GM12878 (cell line): ENCODE results near the gene KATNIP. TPM values are rescaled to one million over a fixed set of nuclear protein-coding genes. Genes with fewer than 3 reads are reported as not detected.

ENCODE experiments used
- ATAC-seq: fragments of 200-7000 bp; cut with Tn5 transposase; 3 replicates; pipeline ENCODE4 v1.9.1; 2020; ENCODE audit warnings: mild to moderate bottlenecking, moderate library complexity
- BruUV-seq: library from RNA; stranded (reverse); fragments of 400-500 nt; replicated peaks from 2 replicates; lab custom pipeline; 2021; lab: Mats Ljungman, UMichigan
- CTCF ChIA-PET: fragments of 300-600 bp; sonication (Branson Sonifier 250); formaldehyde crosslinking; extraction: SDS; loops from one replicate; lab custom pipeline; 2021; ENCODE audit warnings: inconsistent platforms; lab: Yijun Ruan, JAX
- POLR2A ChIA-PET: fragments of 350-600 bp; formaldehyde crosslinking; extraction: SDS; loops from one replicate; lab custom pipeline; 2021; ENCODE audit warnings: inconsistent platforms; lab: Charles Lee
- RAD21 ChIA-PET: fragments of 300-600 bp; sonication (Branson Sonifier 250); formaldehyde crosslinking; loops from one replicate; lab custom pipeline; 2023; ENCODE audit warnings: antibody characterized with exemption; ENCODE audit not compliant: unreplicated experiment; lab: Charles Lee
- SMC1A ChIA-PET: fragments of 300-600 bp; sonication (Branson Sonifier 250); formaldehyde crosslinking; loops from one replicate; lab custom pipeline; 2023; ENCODE audit not compliant: unreplicated experiment, uncharacterized antibody; lab: Charles Lee
- DNase-seq: peaks from one replicate; pipeline ENCODE4 v3.0.0-alpha.2; 2011; ENCODE audit warnings: low read depth, low spot score
- FAIRE-seq: peaks from 3 replicates; lab custom pipeline; 2011; peaks lifted over from hg19 to GRCh38; lab: Jason Lieb, UNC
- H2AFZ ChIP-seq: 2 replicates; pipeline ENCODE4 v1.6.0; 2011; ENCODE audit warnings: low read depth, low read length, control low read depth; ENCODE audit not compliant: control insufficient read depth
- H3K27ac ChIP-seq: 2 replicates; pipeline ENCODE4 v1.5.1; 2011; ENCODE audit warnings: control low read depth; ENCODE audit not compliant: control insufficient read depth, insufficient read depth
- H3K27me3 ChIP-seq, 2 experiments: replicated peaks in 1 of 2; 2 replicates each; pipeline versions ENCODE4 v1.6.0 to v1.6.1; 2011; ENCODE audit warnings: low read length in 1 of 2; ENCODE audit not compliant: control insufficient read depth in 2 of 2, insufficient read depth in 2 of 2
- H3K36me3 ChIP-seq, 2 experiments: 2 replicates each; pipeline ENCODE4 v1.5.1; 2011; ENCODE audit warnings: low read length in 1 of 2; ENCODE audit not compliant: control insufficient read depth in 2 of 2, insufficient read depth in 2 of 2
- H3K4me1 ChIP-seq: 2 replicates; pipeline ENCODE4 v1.6.1; 2011; ENCODE audit warnings: mild to moderate bottlenecking, low read length, moderate library complexity, mixed read lengths; ENCODE audit not compliant: control insufficient read depth, insufficient read depth
- H3K4me2 ChIP-seq: 2 replicates; pipeline ENCODE4 v1.6.0; 2011; ENCODE audit warnings: control low read depth; ENCODE audit not compliant: control insufficient read depth, insufficient read depth
- H3K4me3 ChIP-seq: fragments of 200-600 bp; sonication (generic); 2 replicates; pipeline ENCODE4 v1.5.1; 2016
- H3K79me2 ChIP-seq: 2 replicates; pipeline ENCODE4 v1.6.0; 2011; ENCODE audit warnings: low read length; ENCODE audit not compliant: control insufficient read depth, insufficient read depth
- H3K9ac ChIP-seq: 2 replicates; pipeline ENCODE4 v1.8.0; 2011; ENCODE audit warnings: low read length, control low read depth, mixed read lengths; ENCODE audit not compliant: control insufficient read depth, insufficient read depth
- H3K9me3 ChIP-seq: replicated peaks from 3 replicates; pipeline ENCODE4 v1.5.1; 2011; ENCODE audit warnings: mild to moderate bottlenecking, low read length; ENCODE audit not compliant: control insufficient read depth, insufficient read depth
- H4K20me1 ChIP-seq: 2 replicates; pipeline ENCODE4 v1.6.0; 2011; ENCODE audit not compliant: control insufficient read depth, insufficient read depth
- CUX1 ChIP-seq: IDR thresholded peaks from 2 replicates; pipeline ENCODE4 v1.6.1; 2012; ENCODE audit warnings: improper control_type of control experiment, low read depth, low read length; ENCODE audit not compliant: insufficient replicate concordance
- NFXL1 ChIP-seq: fragments of 450-650 bp; IDR thresholded peaks from 2 replicates; pipeline ENCODE4 v1.6.1; 2017; ENCODE audit warnings: antibody characterized with exemption, mild to moderate bottlenecking, borderline replicate concordance
- SPI1 ChIP-seq: IDR thresholded peaks from 2 replicates; pipeline ENCODE4 v1.6.1; 2011; ENCODE audit warnings: low read depth, mild to moderate bottlenecking, low read length, moderate library complexity, borderline replicate concordance; ENCODE audit not compliant: insufficient read depth
- YBX1 ChIP-seq: fragments of 450-650 bp; IDR thresholded peaks from 2 replicates; pipeline ENCODE4 v1.6.1; 2016; ENCODE audit warnings: antibody characterized with exemption
- WGBS: methylation state at CpG from one replicate; pipeline ENCODE4 v1.1.6; 2016; ENCODE audit warnings: low lambda C conversion rate; ENCODE audit not compliant: insufficient replicate concordance, insufficient coverage; ENCODE audit errors: missing lambda C conversion rate; 5-methylcytosine and 5-hydroxymethylcytosine counted together
- in situ Hi-C: fragments of 300-500 bp; cut with MboI; formaldehyde crosslinking; loops from 9 replicates; pipeline ENCODE4 v1.14.3; 2018; ENCODE audit warnings: mixed read lengths
- intact Hi-C: fragments of 100-400 bp; cut with micrococcal nuclease; formaldehyde crosslinking; loops from one replicate; pipeline ENCODE4 v1.14.2; 2022; ENCODE audit not compliant: unreplicated experiment
- polyA plus RNA-seq, 11 experiments: library from polyadenylated mRNA; depleted of rRNA in 4 of 11; unstranded in 6 of 11; stranded (reverse) in 5 of 11; fragments of >200 nt; fragmentation: Nextera tagmentation in 4 of 11; fragmentation: Illumina TruSeq in 1 of 11; extraction: Ambion mirVana in 4 of 11; extraction: Trizol in 1 of 11; gene quantifications; 1 replicate in 1 of 11; 2 replicates in 10 of 11; pipeline versions ENCODE4 v1.2.1 to v1.2.3, GENCODE V29; 2011 to 2016; ENCODE audit warnings: inconsistent platforms in 2 of 11, missing spikeins in 2 of 11, low read depth in 1 of 11
- total RNA-seq, 4 experiments: library from RNA; depleted of rRNA in 3 of 4; stranded (reverse); fragments of >200 nt in 3 of 4; fragmentation: Illumina TruSeq in 1 of 4; extraction: Trizol in 1 of 4; gene quantifications; 2 replicates each; pipeline versions ENCODE4 v1.2.1 to v1.2.3, GENCODE V29; 2013 to 2021
- TF ChIP-seq, protein P1 (sequence below): IDR thresholded peaks from 2 replicates; pipeline ENCODE4 v1.6.1; 2012; ENCODE audit warnings: low read depth, low read length, improper control_type of control experiment

Gene KATNIP
- total and polyA plus RNA-seq, 10 of the 15 experiments (the other 5 are each of a cell fraction or from before 2014, with no cell fraction given), result 1.6 to 13.8 (median 9.1) TPM

- peaks cover 7 to 26% of the 10 kb centered on the region in 2 experiments for H3K36me3 ChIP-seq
- WGBS, result 94% methylated on average over 22 of the region's 22 CpGs
- no peak overlapping the region for H2AFZ ChIP-seq
- H3K9me3 ChIP-seq, result no peaks in the 10 kb centered on the region
- intact Hi-C loops (no loop called here), in situ Hi-C loops (no loop called here)
- no peaks in the 10 kb centered on the region; the same call in 1 of the 2 replicates for H4K20me1 ChIP-seq
- POLR2A ChIA-PET, result no interaction called here
- DNase-seq (no peak), ATAC-seq (no peak), FAIRE-seq (no peak)
- H3K4me3 ChIP-seq, result no peak overlapping the region
- no peak overlapping the region for H3K4me2 ChIP-seq
- SMC1A ChIA-PET, result interaction anchor here (0.6 to 1.3 kb wide), 2 partner anchors 10 to 98 kb away, joined by 3 read pairs; no protein-coding TSS in a partner anchor
- no peaks in the 10 kb centered on the region for H3K27me3 ChIP-seq
- CTCF ChIA-PET, result interaction anchor here (1.0 kb wide), 1 partner anchor 173 kb away, joined by 3 read pairs; no protein-coding TSS in a partner anchor
- no peaks in the 10 kb centered on the region for H3K79me2 ChIP-seq
- H3K27ac ChIP-seq, result no peak overlapping the region
- BruUV-seq, result no TSS peak
- H3K4me1 ChIP-seq, result no peaks in the 10 kb centered on the region
- H3K9ac ChIP-seq, result no peak overlapping the region
- RAD21 ChIA-PET, result no interaction called here
- TF ChIP-seq, protein P1, sequence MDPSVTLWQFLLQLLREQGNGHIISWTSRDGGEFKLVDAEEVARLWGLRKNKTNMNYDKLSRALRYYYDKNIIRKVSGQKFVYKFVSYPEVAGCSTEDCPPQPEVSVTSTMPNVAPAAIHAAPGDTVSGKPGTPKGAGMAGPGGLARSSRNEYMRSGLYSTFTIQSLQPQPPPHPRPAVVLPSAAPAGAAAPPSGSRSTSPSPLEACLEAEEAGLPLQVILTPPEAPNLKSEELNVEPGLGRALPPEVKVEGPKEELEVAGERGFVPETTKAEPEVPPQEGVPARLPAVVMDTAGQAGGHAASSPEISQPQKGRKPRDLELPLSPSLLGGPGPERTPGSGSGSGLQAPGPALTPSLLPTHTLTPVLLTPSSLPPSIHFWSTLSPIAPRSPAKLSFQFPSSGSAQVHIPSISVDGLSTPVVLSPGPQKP, result no peak
- TF ChIP-seq SPI1 (no peak), NFXL1 (no peak), CUX1 (no peak), YBX1 (no peak)
These were observed 38.1 kb upstream of the KATNIP start for GRCh38 chr16:27511657-27512448.
